HG03439 (cell line): ENCODE data around the gene FBXO31.
A peak's percentile ranks its signal among the peaks of the same experiment; 100 is the strongest.
"Not testable (repeated sequence)": the region's sequence is repeated elsewhere in the genome, so short reads cannot be mapped to it uniquely, and the experiment has no call there.

Experiments used
- ATAC-seq: cut with Tn5 transposase; IDR thresholded peaks from one replicate; pipeline ENCODE4 v1.9.1; 2021; ENCODE audit warnings: mild to moderate bottlenecking, moderate library complexity; ENCODE audit not compliant: unreplicated experiment

FBXO31 gene

GRCh38 chr16:87411375-87412271 lies 28.0 kb upstream of the FBXO31 start:
- no peak for ATAC-seq

GRCh38 chr16:87410968-87411367 lies 27.4 kb upstream of the FBXO31 start:
- no peak for ATAC-seq

- no peak for ATAC-seq
These were observed 27.0 kb upstream of the FBXO31 start for GRCh38 chr16:87410530-87410929.

- no peak for ATAC-seq
These were observed 26.2 kb upstream of the FBXO31 start for GRCh38 chr16:87409781-87410180.

GRCh38 chr16:87409153-87409552 lies 25.6 kb upstream of the FBXO31 start:
- ATAC-seq = no peak

- peak; percentile 48 for ATAC-seq
These were observed 24.0 kb upstream of the FBXO31 start for GRCh38 chr16:87407511-87408112.

GRCh38 chr16:87406495-87407088 lies 23.0 kb upstream of the FBXO31 start:
- ATAC-seq = no peak

GRCh38 chr16:87404764-87405625 lies 21.4 kb upstream of the FBXO31 start:
- ATAC-seq = no peak

GRCh38 chr16:87395181-87395842 lies 11.7 kb upstream of the FBXO31 start:
- ATAC-seq = no peak

- ATAC-seq = no peak
These were observed 10.1 kb upstream of the FBXO31 start for GRCh38 chr16:87393680-87394055.

GRCh38 chr16:87392821-87393679 lies 9.5 kb upstream of the FBXO31 start:
- no peak for ATAC-seq

GRCh38 chr16:87391950-87392820 lies 8.6 kb upstream of the FBXO31 start, which contains the start of gene MAP1LC3B:
MAP1LC3B (plus strand) TSS chr16:87392336; CDS start chr16:87392428, 92 bp downstream.
- peak; percentile 58 for ATAC-seq

- ATAC-seq = no peak
These were observed 7.9 kb upstream of the FBXO31 start for GRCh38 chr16:87391324-87391949.

GRCh38 chr16:87390641-87391323 lies 7.2 kb upstream of the FBXO31 start:
- ATAC-seq = no peak

GRCh38 chr16:87389914-87390313 lies 6.3 kb upstream of the FBXO31 start:
- ATAC-seq = not testable (repeated sequence)

- ATAC-seq = no peak
These were observed 5.7 kb upstream of the FBXO31 start for GRCh38 chr16:87389245-87389644.

GRCh38 chr16:87388818-87389134 lies 5.2 kb upstream of the FBXO31 start:
- ATAC-seq = no peak
